Measurements from ENCODE around the gene VWF.

DNA sequence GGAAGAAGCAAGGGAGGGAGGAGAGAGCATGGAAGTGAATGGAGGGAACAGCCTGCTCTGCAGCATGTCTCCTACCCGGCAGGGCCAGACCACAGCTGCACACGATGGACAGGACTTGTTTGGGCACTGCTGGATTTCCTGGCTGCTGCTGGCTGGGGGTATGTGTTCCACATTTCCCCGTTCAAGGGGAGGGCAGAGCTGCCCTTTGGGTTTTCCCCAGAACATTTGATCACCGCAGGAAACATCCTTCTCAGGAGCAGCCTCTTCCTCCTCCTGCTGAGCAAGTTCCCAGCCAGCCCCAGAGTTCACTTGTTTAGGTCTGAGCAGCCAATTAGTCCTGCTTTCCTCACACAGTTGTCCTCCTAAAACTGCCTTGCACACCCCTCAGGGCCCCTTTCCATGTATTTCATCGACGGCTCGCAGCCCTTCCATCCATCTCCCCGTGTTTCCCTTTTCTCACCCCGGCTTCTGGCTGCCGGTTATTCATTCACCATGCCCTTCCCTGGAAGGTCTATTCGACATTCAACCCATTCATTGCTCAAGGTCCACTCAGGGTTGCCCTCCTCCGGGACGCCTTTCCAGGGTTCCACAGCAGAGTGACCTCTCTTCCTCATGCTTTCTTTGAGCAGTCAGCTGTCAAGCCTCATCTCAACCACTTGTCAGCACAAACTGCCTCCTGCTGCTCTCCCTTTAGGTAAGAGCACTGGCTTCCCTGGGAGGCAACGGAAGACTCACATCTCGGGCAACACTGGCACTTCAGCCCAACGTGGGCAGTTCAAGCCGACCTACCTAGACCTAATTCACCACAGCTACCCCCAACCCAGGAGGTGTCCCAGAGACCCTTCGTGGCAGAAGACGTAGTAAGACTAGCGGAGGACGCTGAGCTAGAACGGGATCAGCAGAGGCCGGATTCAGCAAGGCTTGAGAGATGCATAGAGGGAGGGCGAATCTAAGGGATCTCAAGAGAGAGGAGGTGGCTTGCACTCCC, 159.3 kb downstream of the VWF start:
- TF ChIP-seq, protein P1, sequence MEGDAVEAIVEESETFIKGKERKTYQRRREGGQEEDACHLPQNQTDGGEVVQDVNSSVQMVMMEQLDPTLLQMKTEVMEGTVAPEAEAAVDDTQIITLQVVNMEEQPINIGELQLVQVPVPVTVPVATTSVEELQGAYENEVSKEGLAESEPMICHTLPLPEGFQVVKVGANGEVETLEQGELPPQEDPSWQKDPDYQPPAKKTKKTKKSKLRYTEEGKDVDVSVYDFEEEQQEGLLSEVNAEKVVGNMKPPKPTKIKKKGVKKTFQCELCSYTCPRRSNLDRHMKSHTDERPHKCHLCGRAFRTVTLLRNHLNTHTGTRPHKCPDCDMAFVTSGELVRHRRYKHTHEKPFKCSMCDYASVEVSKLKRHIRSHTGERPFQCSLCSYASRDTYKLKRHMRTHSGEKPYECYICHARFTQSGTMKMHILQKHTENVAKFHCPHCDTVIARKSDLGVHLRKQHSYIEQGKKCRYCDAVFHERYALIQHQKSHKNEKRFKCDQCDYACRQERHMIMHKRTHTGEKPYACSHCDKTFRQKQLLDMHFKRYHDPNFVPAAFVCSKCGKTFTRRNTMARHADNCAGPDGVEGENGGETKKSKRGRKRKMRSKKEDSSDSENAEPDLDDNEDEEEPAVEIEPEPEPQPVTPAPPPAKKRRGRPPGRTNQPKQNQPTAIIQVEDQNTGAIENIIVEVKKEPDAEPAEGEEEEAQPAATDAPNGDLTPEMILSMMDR (conservative IDR thresholded peaks at IDR 0.05; ENCODE audit: low read depth, low read length) = no peak
- TF ChIP-seq EZH2 (IDR thresholded peaks at IDR 0.05; ENCODE audit: low read length, unreplicated experiment) = no peak
- TF ChIP-seq EZH2phosphoT487 (IDR thresholded peaks at IDR 0.05; ENCODE audit: borderline replicate concordance, low read length) = no peak

All from PC-3 (cell line).